ENCODE data around the gene SPEF2.

DNA sequence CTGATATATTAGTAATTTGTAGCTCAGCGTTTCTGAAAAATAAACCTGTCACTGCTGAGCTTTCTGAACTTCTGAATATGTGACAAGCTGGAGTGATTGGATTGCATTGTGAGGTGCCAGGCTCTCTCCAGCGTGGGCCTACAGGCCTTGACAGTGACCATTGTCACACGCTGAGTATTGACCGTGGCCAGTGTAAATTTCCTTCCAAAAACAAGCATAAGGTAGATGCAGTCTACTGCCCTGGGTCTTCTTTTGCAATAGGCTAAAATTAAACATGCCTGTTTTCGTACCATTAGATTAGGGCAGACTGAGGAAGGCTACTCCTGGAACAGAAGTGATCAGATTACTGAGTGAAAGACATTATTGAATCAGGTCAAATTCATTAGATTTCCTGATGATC, 60.2 kb downstream of the SPEF2 start:
- TF ChIP-seq POLR2AphosphoS5 (IDR thresholded peaks at IDR 0.05; ENCODE audit: insufficient read depth in 1 of 2, low read depth in 1 of 2) (no peak), CTCF (IDR thresholded peaks at IDR 0.05) (no peak)

All from vagina (tissue), 2 donors.